ENCODE measurements around the gene FAF1. TPM values are rescaled to one million over a fixed set of nuclear protein-coding genes. Genes with fewer than 3 reads are reported as not detected.

Gene FAF1
- total RNA-seq, 2 experiments from 2014 or later, result 43.5 to 44.0 TPM

GRCh38 chr1:50847303-50847702 is 112.8 kb downstream of the FAF1 start:
- CTCF ChIA-PET, result no interaction called here
- H3K9me3 ChIP-seq (ENCODE audit: control insufficient read depth in 1 of 2, insufficient read depth in 1 of 2, low read length in 2 of 2), result peaks cover 0 to 4% of the 10 kb centered on the region in 2 experiments
- Mint-ChIP-seq H3K27me3 (no peaks in the 10 kb centered on the region), H3K4me3 (no peak overlapping the region), H3K4me1 (ENCODE audit: low read depth) (peaks cover 20% of the 10 kb centered on the region), H3K36me3 (ENCODE audit: low read depth) (peaks cover 39% of the 10 kb centered on the region), H3K27ac (no peak overlapping the region), H3K9me3 (peaks cover 5% of the 10 kb centered on the region)
- H3K4me1 ChIP-seq (ENCODE audit: insufficient read depth, low read length), result no peaks in the 10 kb centered on the region
- no peaks in the 10 kb centered on the region for H3K27me3 ChIP-seq (ENCODE audit: control insufficient read depth in 1 of 2, insufficient read depth in 2 of 2, low read length in 2 of 2)
- H3K27ac ChIP-seq (ENCODE audit: low read depth in 1 of 2, low read length in 2 of 2), result no peak overlapping the region
- ATAC-seq (ENCODE audit: poor library complexity) (no peak), DNase-seq (no peak)
- intact Hi-C loops (cut with DNase I, micrococcal nuclease), result no loop called here
- no peak for TF ChIP-seq CTCF (IDR thresholded peaks at IDR 0.05)
- POLR2A ChIA-PET, result no interaction called here
- H3K4me3 ChIP-seq (ENCODE audit: low read length), result no peak overlapping the region
- H3K36me3 ChIP-seq (ENCODE audit: insufficient read depth, low read length), result no peaks in the 10 kb centered on the region

GRCh38 chr1:50846224-50846839 is 113.7 kb downstream of the FAF1 start:
- peaks cover 15% of the 10 kb centered on the region for H3K4me1 Mint-ChIP-seq (ENCODE audit: low read depth)
- H3K27ac Mint-ChIP-seq, result no peak overlapping the region
- peaks cover 5% of the 10 kb centered on the region for H3K9me3 Mint-ChIP-seq
- ATAC-seq (ENCODE audit: poor library complexity) (no peak), DNase-seq (no peak)
- no peaks in the 10 kb centered on the region for H3K4me1 ChIP-seq (ENCODE audit: insufficient read depth, low read length)
- H3K4me3 Mint-ChIP-seq, result no peak overlapping the region
- H3K27me3 ChIP-seq (ENCODE audit: control insufficient read depth in 1 of 2, insufficient read depth in 2 of 2, low read length in 2 of 2), result no peaks in the 10 kb centered on the region
- CTCF ChIA-PET, result interaction anchor here (0.7 kb wide), 1 partner anchor 64 kb away, joined by 3 read pairs; no protein-coding TSS in a partner anchor
- peaks cover 0 to 4% of the 10 kb centered on the region in 2 experiments for H3K9me3 ChIP-seq (ENCODE audit: control insufficient read depth in 1 of 2, insufficient read depth in 1 of 2, low read length in 2 of 2)
- H3K36me3 ChIP-seq (ENCODE audit: insufficient read depth, low read length), result no peaks in the 10 kb centered on the region
- TF ChIP-seq CTCF (IDR thresholded peaks at IDR 0.05), result no peak
- intact Hi-C loops (cut with DNase I, micrococcal nuclease), result no loop called here
- peaks cover 35% of the 10 kb centered on the region for H3K36me3 Mint-ChIP-seq (ENCODE audit: low read depth)
- no peak overlapping the region for H3K4me3 ChIP-seq (ENCODE audit: low read length)
- no peak overlapping the region for H3K27ac ChIP-seq (ENCODE audit: low read depth in 1 of 2, low read length in 2 of 2)
- POLR2A ChIA-PET, result interaction anchor here (0.6 to 1.2 kb wide), 2 partner anchors 13 to 1857 kb away, joined by 3 read pairs; no protein-coding TSS in a partner anchor
- no peaks in the 10 kb centered on the region for H3K27me3 Mint-ChIP-seq

- ATAC-seq (ENCODE audit: poor library complexity), result no peak
- H3K27ac ChIP-seq (ENCODE audit: low read depth in 1 of 2, low read length in 2 of 2), result no peak overlapping the region
- Mint-ChIP-seq H3K4me1 (ENCODE audit: low read depth) (peaks cover 8% of the 10 kb centered on the region), H3K27ac (no peak overlapping the region), H3K27me3 (no peaks in the 10 kb centered on the region), H3K9me3 (no peaks in the 10 kb centered on the region), H3K4me3 (no peak overlapping the region), H3K36me3 (ENCODE audit: low read depth) (peaks cover 9% of the 10 kb centered on the region)
- H3K4me1 ChIP-seq (ENCODE audit: insufficient read depth, low read length), result no peaks in the 10 kb centered on the region
- H3K4me3 ChIP-seq (ENCODE audit: low read length), result no peak overlapping the region
- H3K36me3 ChIP-seq (ENCODE audit: insufficient read depth, low read length), result no peaks in the 10 kb centered on the region
- H3K9me3 ChIP-seq (ENCODE audit: control insufficient read depth in 1 of 2, insufficient read depth in 1 of 2, low read length in 2 of 2), result no peaks in the 10 kb centered on the region
- no peak for DNase-seq
- CTCF ChIA-PET, result interaction anchor here (0.6 kb wide), 1 partner anchor 9 kb away, joined by 3 read pairs; no protein-coding TSS in a partner anchor
- H3K27me3 ChIP-seq (ENCODE audit: control insufficient read depth in 1 of 2, insufficient read depth in 2 of 2, low read length in 2 of 2), result no peaks in the 10 kb centered on the region
- no peak for TF ChIP-seq CTCF (IDR thresholded peaks at IDR 0.05)
- POLR2A ChIA-PET, result no interaction called here
- intact Hi-C loops (cut with DNase I, micrococcal nuclease), result no loop called here
Observed at GRCh38 chr1:50841791-50842387, 118.2 kb downstream of the FAF1 start.
